Measurements from ENCODE around the gene TMEM123. TPM values are rescaled to one million over a fixed set of nuclear protein-coding genes. Genes with fewer than 3 reads are reported as not detected.

Gene TMEM123
- total RNA-seq, 2 experiments from 2014 or later = 490 to 493 TPM

DNA sequence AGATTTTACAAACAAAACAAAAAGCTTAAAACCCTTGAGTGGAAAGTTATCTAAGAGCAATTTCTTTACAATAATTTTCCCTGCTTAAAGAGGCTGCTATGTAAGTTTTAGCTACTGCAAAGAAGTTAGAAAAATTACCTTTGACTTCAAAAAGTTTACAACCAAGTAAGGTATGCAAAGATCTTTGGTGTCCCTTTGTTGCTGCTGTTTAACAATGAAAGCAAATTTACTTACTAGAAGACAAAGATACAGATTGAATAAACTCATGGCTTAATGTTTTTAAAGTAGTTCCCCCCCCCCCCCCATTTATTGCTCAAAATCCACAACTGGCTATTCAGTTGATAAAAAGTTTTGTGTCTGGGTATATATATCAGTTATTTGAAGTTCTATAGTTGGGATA lies 26.0 kb downstream of the TMEM123 start:
- Mint-ChIP-seq H3K9me3 (no peaks in the 10 kb centered on the region), H3K27ac (no peak overlapping the region), H3K36me3 (peaks cover 59% of the 10 kb centered on the region), H3K4me1 (peaks cover 59% of the 10 kb centered on the region), H3K27me3 (no peaks in the 10 kb centered on the region), H3K4me3 (no peak overlapping the region)
- ATAC-seq (ENCODE audit: low read depth) = no peak
- POLR2A ChIA-PET = no interaction called here
- DNase-seq = no peak

DNA sequence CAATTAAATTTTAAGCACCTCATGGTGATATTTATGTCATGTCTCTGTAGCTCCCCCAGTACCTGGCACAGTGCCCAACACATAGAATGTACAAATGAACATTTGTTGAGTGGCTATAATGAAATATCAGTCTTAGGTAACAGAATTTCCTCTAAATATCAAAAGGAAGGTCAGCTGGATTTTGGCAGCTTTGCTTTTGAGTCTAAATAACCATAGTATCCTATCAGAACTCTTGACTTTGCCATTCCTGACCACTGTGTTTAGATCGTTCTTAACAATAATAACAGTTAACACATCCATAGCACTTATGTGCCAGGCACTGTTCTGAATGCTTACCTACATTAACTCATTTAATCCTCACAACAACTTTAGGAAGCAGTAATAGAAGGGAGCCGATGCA lies 26.6 kb downstream of the TMEM123 start:
- H3K9me3 Mint-ChIP-seq = no peaks in the 10 kb centered on the region
- peaks cover 58% of the 10 kb centered on the region for H3K36me3 Mint-ChIP-seq
- no peak for DNase-seq
- POLR2A ChIA-PET = no interaction called here
- ATAC-seq (ENCODE audit: low read depth) = no peak
- H3K4me1 Mint-ChIP-seq = peaks cover 60% of the 10 kb centered on the region
- no peaks in the 10 kb centered on the region for H3K27me3 Mint-ChIP-seq
- H3K27ac Mint-ChIP-seq = peak overlapping the region; percentile 50
- no peak overlapping the region for H3K4me3 Mint-ChIP-seq

DNA sequence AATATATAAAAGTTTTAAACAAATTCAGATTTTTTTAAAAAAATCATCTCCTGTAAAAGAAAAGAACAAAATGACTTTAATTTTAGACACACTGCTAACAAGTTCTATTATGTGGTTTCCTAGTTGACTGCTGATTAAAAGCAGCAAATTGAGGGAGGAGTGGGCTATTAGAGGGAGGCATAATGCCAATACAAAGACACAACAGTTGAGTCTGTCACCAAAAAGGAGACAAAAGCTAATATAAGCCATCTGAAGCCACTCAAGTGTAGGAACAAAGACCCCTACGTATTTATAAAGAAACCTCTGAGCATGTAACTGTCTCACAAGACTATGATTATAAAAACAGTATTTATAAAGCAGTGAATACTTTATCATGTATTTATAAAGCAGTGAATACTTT lies 28.6 kb downstream of the TMEM123 start:
- H3K27me3 Mint-ChIP-seq = no peaks in the 10 kb centered on the region
- H3K4me1 Mint-ChIP-seq = peaks cover 50% of the 10 kb centered on the region
- POLR2A ChIA-PET = interaction anchor here (1.2 kb wide), 2 partner anchors 10 to 28 kb away, joined by 3 to 4 read pairs; no protein-coding TSS in a partner anchor
- no peak overlapping the region for H3K4me3 Mint-ChIP-seq
- H3K36me3 Mint-ChIP-seq = peaks cover 52% of the 10 kb centered on the region
- no peak for DNase-seq
- H3K9me3 Mint-ChIP-seq = peaks cover under 1% of the 10 kb centered on the region
- no peak overlapping the region for H3K27ac Mint-ChIP-seq
- ATAC-seq (ENCODE audit: low read depth) = no peak

DNA sequence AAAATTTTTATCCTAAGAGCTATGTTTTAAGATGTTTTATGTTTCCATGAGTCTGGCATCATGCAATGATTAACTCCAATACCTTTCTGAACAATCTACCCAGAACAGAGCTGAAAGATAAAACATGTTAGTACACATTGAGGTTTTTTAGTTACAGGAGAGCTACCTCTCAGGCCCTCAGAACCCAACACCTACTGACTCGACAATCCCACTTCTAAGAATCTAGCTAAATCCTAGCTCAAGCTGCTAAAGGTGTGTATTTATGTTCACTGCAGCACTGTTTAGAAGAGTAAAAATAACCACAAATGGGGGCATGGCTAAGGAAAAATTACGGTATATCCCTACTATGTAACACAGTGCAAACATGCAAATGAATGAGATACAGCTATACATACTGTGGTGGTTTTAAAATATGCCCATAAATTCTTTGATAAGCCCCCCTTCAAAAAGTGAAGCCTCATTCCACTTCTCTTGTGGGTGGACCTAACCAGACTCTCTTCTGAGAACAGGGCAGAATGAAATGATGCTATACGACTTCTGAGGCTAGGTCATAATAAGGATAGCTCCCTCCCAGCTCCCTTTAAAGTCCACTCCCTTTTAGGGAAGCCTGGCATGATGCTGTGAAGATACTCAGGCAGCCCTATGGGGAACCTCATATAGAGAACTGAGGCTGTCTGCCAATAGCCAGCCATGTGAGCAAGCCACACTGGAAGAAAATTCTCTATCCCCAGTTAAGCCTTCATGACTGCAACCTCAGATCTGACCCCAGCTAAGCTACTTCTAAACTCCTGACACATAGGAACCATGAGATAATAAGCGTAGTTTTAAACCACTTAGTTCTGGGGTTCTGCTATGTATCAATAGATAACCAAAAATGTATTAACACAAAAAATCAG lies 29.5 kb downstream of the TMEM123 start:
- peaks cover 55% of the 10 kb centered on the region for H3K36me3 Mint-ChIP-seq
- ATAC-seq (ENCODE audit: low read depth) (peak; percentile 55), DNase-seq (no peak)
- POLR2A ChIA-PET = interaction anchor here (1.2 kb wide), 1 partner anchor 29 kb away, joined by 3 read pairs; no protein-coding TSS in a partner anchor
- H3K9me3 Mint-ChIP-seq = peaks cover 4% of the 10 kb centered on the region
- peak overlapping the region; percentile 52 for H3K27ac Mint-ChIP-seq
- H3K27me3 Mint-ChIP-seq = no peaks in the 10 kb centered on the region
- peak overlapping the region; percentile 10 for H3K4me3 Mint-ChIP-seq
- peaks cover 51% of the 10 kb centered on the region for H3K4me1 Mint-ChIP-seq

DNA sequence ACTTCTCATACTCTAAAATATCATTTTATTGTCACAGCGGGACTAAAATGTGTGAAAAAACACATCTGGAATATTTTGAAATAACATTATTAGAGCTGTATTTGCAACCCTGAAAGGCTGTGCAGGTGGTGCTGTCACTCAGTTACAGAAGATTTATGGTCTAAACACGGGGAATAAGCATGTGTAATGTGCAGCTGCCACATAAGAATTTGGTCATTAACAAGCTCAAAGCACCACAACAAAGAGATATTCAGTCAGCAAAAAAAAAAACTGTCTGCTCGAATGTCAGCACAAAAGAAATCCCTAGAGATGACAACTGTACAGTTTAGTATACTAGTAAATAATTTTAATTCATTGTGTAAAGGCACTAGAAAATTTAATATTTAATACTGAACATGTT lies 31.3 kb downstream of the TMEM123 start:
- peak overlapping the region; percentile 5 for H3K27ac Mint-ChIP-seq
- no peaks in the 10 kb centered on the region for H3K27me3 Mint-ChIP-seq
- DNase-seq (no peak), ATAC-seq (ENCODE audit: low read depth) (no peak)
- no peak overlapping the region for H3K4me3 Mint-ChIP-seq
- peaks cover 4% of the 10 kb centered on the region for H3K9me3 Mint-ChIP-seq
- POLR2A ChIA-PET = interaction anchor here (0.5 kb wide), 1 partner anchor 110 kb away, joined by 3 read pairs; no protein-coding TSS in a partner anchor
- peaks cover 64% of the 10 kb centered on the region for H3K4me1 Mint-ChIP-seq
- H3K36me3 Mint-ChIP-seq = peaks cover 63% of the 10 kb centered on the region

DNA sequence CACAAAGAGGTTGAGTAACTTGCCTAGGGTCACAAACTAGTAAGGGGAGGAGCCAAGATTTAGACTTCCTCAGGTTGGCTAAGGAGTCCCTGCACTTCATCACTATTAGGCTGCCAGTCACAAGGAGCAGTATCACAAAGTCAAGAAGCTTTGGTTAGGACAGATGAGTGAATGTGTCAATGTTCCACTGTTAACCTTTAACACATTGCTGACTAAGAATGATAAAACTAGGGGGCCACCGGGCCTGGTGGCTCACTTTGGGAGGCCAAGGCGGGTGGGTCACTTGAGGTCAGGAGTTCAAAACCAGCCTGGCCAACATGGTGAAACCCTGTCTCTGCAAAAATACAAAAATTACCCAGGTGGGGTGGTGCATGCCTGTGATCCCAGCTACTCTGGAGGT lies 32.0 kb downstream of the TMEM123 start:
- Mint-ChIP-seq H3K9me3 (peaks cover 4% of the 10 kb centered on the region), H3K36me3 (peaks cover 63% of the 10 kb centered on the region), H3K27ac (peak overlapping the region; percentile 5), H3K27me3 (no peaks in the 10 kb centered on the region), H3K4me1 (peaks cover 64% of the 10 kb centered on the region), H3K4me3 (no peak overlapping the region)
- POLR2A ChIA-PET = no interaction called here
- ATAC-seq (ENCODE audit: low read depth) (no peak), DNase-seq (no peak)

DNA sequence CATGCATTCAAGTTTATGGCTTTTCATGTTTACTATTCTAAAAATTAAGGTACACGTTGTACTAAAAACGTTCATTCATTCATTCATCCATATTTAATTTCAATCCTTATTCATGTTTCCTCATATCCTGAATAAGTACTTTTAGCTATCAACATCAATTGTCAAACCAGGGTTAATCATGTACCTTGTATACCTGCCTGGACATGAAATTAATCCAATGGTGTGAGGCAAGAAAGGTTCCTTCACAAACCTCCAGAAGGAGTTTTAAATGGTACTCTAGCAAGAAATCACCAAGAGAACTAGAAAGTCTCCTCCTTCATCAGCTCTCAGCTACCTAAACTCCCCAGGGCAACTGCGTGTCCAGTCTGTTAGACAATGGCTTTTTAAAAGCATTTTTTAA lies 33.4 kb downstream of the TMEM123 start:
- Mint-ChIP-seq H3K27me3 (no peaks in the 10 kb centered on the region), H3K9me3 (peaks cover 4% of the 10 kb centered on the region), H3K27ac (no peak overlapping the region), H3K4me1 (peaks cover 71% of the 10 kb centered on the region), H3K4me3 (no peak overlapping the region), H3K36me3 (peaks cover 65% of the 10 kb centered on the region)
- ATAC-seq (ENCODE audit: low read depth) (no peak), DNase-seq (no peak)
- POLR2A ChIA-PET = interaction anchor here (0.7 kb wide), 1 partner anchor 12 kb away, joined by 3 read pairs; no protein-coding TSS in a partner anchor

DNA sequence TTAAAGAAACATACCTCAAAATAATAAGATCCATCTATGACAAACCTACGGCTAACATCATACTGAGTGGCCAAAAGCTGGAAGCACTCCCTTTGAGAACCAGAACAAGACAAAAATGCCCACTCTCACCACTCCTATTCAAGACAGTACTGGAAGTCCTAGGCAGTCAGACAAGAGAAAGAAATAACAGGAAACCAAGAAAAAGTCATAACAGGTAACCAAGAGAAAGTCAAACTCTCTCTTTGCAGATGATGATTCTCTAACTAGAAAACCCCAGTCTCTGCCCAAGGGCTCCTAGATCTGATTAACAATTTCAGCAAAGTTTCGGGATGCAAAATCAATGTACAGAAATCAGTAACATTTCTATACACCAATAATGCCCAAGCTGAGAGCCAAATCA lies 35.6 kb downstream of the TMEM123 start:
- Mint-ChIP-seq H3K36me3 (peaks cover 59% of the 10 kb centered on the region), H3K4me1 (peaks cover 68% of the 10 kb centered on the region), H3K27ac (peak overlapping the region; percentile 83), H3K9me3 (peaks cover 4% of the 10 kb centered on the region), H3K4me3 (peak overlapping the region; percentile 71), H3K27me3 (no peaks in the 10 kb centered on the region)
- DNase-seq = no peak
- POLR2A ChIA-PET = interaction anchor here (1.4 kb wide), 1 partner anchor 35 kb away, joined by 4 read pairs; no protein-coding TSS in a partner anchor
- peak; percentile 61 for ATAC-seq (ENCODE audit: low read depth)

DNA sequence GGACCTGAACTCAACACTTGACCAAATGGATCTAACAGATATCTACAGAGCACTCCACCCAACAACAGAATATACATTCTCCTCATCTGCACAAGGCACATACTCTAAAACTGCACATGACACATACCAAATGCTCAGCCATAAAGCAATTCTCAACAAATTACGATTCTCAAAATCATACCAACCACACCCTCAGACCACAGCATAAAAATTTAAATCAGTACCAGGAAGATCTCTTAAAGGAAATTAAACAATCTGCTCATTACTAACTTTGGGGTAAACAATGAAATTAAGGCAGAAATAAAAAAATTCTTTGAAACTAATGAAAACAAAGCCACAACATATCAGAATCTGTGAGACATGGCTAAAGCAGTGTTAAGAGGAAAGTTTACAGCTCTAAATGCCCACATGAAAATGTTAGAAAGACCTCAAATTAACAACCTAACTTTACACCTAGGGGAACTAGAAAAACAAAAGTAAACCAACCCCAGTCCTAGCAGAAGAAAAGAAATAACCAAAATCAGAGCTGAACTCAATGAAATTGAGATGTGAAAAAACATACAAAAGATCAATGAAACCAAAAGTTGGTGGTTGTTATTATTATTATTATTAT lies 37.2 kb downstream of the TMEM123 start:
- ATAC-seq (ENCODE audit: low read depth) (peak; percentile 46), DNase-seq (no peak)
- Mint-ChIP-seq H3K27me3 (no peaks in the 10 kb centered on the region), H3K4me1 (peaks cover 68% of the 10 kb centered on the region), H3K27ac (peak overlapping the region; percentile 70), H3K4me3 (peak overlapping the region; percentile 60), H3K9me3 (peaks cover 4% of the 10 kb centered on the region), H3K36me3 (peaks cover 55% of the 10 kb centered on the region)
- POLR2A ChIA-PET = interaction anchor here (1.2 to 1.4 kb wide), 2 partner anchors 20 to 37 kb away, joined by 3 to 4 read pairs; no protein-coding TSS in a partner anchor

DNA sequence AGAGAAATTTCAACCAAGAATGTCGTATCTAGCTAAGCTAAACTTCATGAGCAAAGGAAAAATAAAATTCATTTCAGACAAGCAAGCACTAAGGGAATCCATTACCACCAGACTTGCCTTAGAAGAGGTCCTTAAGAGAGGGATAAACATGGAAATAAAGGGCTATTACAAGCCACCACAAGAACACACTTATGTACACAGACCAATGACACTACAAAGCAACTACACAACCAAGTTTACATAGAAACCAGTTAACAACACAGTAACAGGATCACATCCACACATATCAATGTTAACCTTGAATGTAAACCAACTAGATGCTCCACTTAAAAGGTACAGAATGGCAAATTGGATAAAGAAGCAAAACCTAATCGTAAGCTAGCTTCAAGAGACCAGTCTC lies 38.0 kb downstream of the TMEM123 start:
- POLR2A ChIA-PET = interaction anchor here (1.3 kb wide), 1 partner anchor 10 kb away, joined by 4 read pairs; no protein-coding TSS in a partner anchor

DNA sequence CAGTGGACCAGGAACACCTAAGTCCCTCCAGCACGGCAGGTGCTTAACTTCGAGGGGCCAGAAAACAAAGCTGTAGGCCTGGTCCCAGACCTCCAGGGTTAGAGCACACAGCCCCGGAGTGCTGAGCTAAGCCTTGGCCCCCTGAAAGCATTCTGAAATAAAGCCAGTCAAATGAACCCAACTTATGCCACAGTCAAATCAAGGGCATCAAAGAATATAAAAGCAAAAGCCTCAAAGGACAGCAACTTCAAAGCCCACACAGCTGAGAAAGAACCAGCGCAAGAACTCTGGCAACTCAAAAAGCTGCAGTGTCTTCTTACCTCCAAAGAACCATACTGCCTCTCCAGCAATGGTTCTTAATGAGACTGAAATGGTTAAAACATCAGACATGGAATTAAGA lies 39.1 kb downstream of the TMEM123 start:
- H3K4me1 Mint-ChIP-seq = peaks cover 66% of the 10 kb centered on the region
- ATAC-seq (ENCODE audit: low read depth) = peak; percentile 29
- no peaks in the 10 kb centered on the region for H3K27me3 Mint-ChIP-seq
- peak overlapping the region; percentile 60 for H3K4me3 Mint-ChIP-seq
- H3K36me3 Mint-ChIP-seq = peaks cover 53% of the 10 kb centered on the region
- H3K9me3 Mint-ChIP-seq = no peaks in the 10 kb centered on the region
- H3K27ac Mint-ChIP-seq = no peak overlapping the region
- POLR2A ChIA-PET = interaction anchor here (1.3 kb wide), 1 partner anchor 11 kb away, joined by 4 read pairs; no protein-coding TSS in a partner anchor
- no peak for DNase-seq

More for the DNA sequence above, 38.0 kb downstream of the TMEM123 start:
- H3K4me3 Mint-ChIP-seq = peak overlapping the region; percentile 60
- peaks cover 4% of the 10 kb centered on the region for H3K9me3 Mint-ChIP-seq
- H3K27ac Mint-ChIP-seq = peak overlapping the region; percentile 70
- peaks cover 67% of the 10 kb centered on the region for H3K4me1 Mint-ChIP-seq
- no peak for DNase-seq
- no peak for ATAC-seq (ENCODE audit: low read depth)
- H3K27me3 Mint-ChIP-seq = no peaks in the 10 kb centered on the region
- H3K36me3 Mint-ChIP-seq = peaks cover 55% of the 10 kb centered on the region

DNA sequence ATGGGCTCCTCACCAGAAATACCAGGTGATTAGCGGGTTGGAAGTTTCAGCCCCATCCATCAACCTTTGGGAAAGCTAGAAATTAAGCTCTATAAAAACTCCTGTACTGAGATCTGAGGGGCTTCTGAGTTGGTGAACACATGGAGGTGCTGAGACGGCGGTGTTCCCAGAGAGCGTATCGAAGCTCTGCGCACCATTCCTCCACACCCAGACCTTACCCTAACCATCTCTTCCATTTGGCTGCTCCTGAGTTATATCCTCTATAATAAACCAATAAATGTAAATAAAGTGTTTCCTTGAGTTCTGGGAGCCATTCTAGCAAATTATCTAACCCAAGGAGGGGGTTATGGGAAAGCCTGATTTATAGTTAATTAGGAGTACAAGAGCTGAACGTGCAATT lies 41.4 kb downstream of the TMEM123 start:
- POLR2A ChIA-PET = interaction anchor here (0.6 kb wide), 1 partner anchor 22 kb away, joined by 3 read pairs; no protein-coding TSS in a partner anchor
- H3K9me3 Mint-ChIP-seq = no peaks in the 10 kb centered on the region
- H3K4me3 Mint-ChIP-seq = no peak overlapping the region
- ATAC-seq (ENCODE audit: low read depth) (no peak), DNase-seq (no peak)
- peaks cover 43% of the 10 kb centered on the region for H3K36me3 Mint-ChIP-seq
- no peak overlapping the region for H3K27ac Mint-ChIP-seq
- H3K4me1 Mint-ChIP-seq = peaks cover 57% of the 10 kb centered on the region
- no peaks in the 10 kb centered on the region for H3K27me3 Mint-ChIP-seq

DNA sequence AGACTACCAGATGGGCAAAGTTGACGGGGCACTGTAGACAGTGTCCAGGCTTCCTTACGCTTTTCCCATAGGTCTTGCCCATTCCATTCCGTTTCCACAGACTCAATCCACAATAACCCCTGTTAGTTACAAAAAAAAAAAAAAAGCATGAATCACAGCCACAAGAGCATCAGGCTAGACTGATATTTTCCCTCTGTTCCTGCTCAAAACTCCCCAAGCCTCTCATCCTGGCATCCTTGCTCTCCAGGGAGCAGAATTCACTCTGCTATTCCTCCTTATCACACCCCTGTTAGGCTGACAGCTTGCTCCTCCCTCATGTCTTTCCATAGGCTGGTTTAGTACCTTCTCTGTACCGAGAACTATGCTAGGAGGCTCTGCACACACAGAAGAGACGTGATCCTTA lies 42.2 kb downstream of the TMEM123 start:
- Mint-ChIP-seq H3K9me3 (no peaks in the 10 kb centered on the region), H3K4me3 (no peak overlapping the region), H3K36me3 (peaks cover 43% of the 10 kb centered on the region), H3K4me1 (peaks cover 58% of the 10 kb centered on the region), H3K27ac (no peak overlapping the region), H3K27me3 (no peaks in the 10 kb centered on the region)
- POLR2A ChIA-PET = no interaction called here
- ATAC-seq (ENCODE audit: low read depth) (no peak), DNase-seq (no peak)

All from activated naive CD8-positive, alpha-beta T cell treated with anti-CD3 and anti-CD28 coated beads, Interleukin-2, amount 10 ng/mL, durations not matched to agents 7 days and 5 days (primary cell).